ENCODE results near the gene CNNM1.

- TF ChIP-seq CTCF (conservative IDR thresholded peaks at IDR 0.05 in 1 of 2, IDR thresholded peaks at IDR 0.05 in 1 of 2; ENCODE audit: extremely low read depth in 1 of 2, insufficient read depth in 1 of 2, low read depth in 1 of 2, low read length in 2 of 2) (no peak), EZH2 (IDR thresholded peaks at IDR 0.05; ENCODE audit: borderline replicate concordance, low read length) (no peak)
Observed at GRCh38 chr10:99318475-99318874, 10.7 kb upstream of the CNNM1 start.
